Measurements from ENCODE around the gene EARS2. TPM values are rescaled to one million over a fixed set of nuclear protein-coding genes. Genes with fewer than 3 reads are reported as not detected.

Gene EARS2
- total and polyA plus RNA-seq, 3 donors from 2014 or later = 32.3 to 76.7 (median 55.9) TPM

GRCh38 chr16:23518435-23518891 is 38.7 kb downstream of the EARS2 start:
- Histone ChIP-seq H3K4me3 (no peak overlapping the region), H3K36me3 (ENCODE audit: low read depth, missing control alignments) (no peaks in the 10 kb centered on the region), H3K27ac (no peak overlapping the region), H3K4me1 (no peaks in the 10 kb centered on the region), H3K9me3 (no peaks in the 10 kb centered on the region), H3K27me3 (no peaks in the 10 kb centered on the region)
- intact Hi-C loops (cut with DNase I; ENCODE audit: low total_unique reads) = no loop called here
- 67 to 77% methylated on average over 3 of the region's 3 CpGs for WGBS, 2 donors
- DNase-seq = no peak
- TF ChIP-seq POLR2A (IDR thresholded peaks at IDR 0.05) = no peak
- TF ChIP-seq, protein P1, sequence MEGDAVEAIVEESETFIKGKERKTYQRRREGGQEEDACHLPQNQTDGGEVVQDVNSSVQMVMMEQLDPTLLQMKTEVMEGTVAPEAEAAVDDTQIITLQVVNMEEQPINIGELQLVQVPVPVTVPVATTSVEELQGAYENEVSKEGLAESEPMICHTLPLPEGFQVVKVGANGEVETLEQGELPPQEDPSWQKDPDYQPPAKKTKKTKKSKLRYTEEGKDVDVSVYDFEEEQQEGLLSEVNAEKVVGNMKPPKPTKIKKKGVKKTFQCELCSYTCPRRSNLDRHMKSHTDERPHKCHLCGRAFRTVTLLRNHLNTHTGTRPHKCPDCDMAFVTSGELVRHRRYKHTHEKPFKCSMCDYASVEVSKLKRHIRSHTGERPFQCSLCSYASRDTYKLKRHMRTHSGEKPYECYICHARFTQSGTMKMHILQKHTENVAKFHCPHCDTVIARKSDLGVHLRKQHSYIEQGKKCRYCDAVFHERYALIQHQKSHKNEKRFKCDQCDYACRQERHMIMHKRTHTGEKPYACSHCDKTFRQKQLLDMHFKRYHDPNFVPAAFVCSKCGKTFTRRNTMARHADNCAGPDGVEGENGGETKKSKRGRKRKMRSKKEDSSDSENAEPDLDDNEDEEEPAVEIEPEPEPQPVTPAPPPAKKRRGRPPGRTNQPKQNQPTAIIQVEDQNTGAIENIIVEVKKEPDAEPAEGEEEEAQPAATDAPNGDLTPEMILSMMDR (IDR thresholded peaks at IDR 0.05) = no peak

DNA sequence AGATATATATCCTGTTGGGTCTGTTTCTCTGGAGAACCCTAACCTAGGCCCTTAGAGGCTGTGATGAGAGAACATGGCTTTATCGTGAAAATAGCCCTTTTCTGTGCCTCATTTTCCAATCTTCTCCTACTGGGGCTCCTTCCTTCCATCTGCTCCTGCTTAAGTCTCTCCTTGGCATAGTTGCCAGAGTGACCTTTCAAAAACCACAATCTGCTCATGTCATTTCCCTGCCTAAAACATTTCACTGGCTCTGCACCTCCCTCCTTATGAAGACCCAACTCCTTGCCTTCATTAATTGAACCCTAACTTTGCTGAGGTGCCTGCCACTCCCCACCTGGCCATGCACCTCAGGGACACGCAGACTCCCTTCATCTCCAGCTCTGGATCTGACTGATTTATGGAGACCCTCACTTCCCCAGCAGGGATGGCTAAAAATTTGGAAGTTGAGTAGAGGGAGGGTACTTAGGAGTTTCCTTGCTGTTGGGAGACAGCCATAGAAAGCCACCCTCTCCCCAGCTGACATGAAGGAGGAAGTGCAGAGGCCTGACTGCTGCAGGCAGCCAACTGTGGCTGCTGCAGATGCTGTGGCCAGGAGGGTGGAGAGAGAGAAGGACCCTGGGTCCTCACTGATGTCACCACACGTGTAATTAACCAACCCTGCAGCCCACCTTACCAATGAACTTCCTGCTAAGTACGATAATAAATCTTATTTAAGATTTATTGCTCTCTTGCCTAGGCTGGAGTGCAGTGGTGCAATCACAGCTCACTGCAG is 40.6 kb downstream of the EARS2 start:
- TF ChIP-seq, protein P1 (IDR thresholded peaks at IDR 0.05) = no peak
- TF ChIP-seq POLR2A (IDR thresholded peaks at IDR 0.05) = no peak

DNA sequence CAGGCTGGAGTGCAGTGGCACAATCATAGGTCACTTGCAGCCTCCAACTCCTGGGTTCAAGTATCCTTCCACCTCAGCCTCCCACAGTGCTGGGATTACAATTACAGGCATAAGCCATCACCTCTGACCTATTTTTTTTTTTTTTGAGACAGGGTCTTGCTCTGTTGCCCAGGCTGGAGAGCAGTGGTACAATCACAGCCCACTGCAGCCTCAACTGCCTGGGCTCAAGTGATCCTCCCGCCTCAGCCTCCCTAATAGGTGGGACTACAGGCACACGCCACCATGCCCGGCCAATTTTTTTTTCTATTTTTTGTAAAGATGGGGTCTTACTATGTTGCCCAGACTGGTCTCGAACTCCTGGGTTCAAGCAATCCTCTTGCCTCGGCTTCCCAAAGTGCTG is 41.3 kb downstream of the EARS2 start:
- intact Hi-C loops (cut with DNase I; ENCODE audit: low total_unique reads) = no loop called here
- DNase-seq = no peak
- no peaks in the 10 kb centered on the region for H3K36me3 ChIP-seq (ENCODE audit: low read depth, missing control alignments)
- WGBS, 2 donors = 93 to 96% methylated on average over 5 of the region's 5 CpGs
- H3K4me1 ChIP-seq = no peaks in the 10 kb centered on the region
- H3K27me3 ChIP-seq = no peaks in the 10 kb centered on the region
- no peak overlapping the region for H3K27ac ChIP-seq
- no peak overlapping the region for H3K4me3 ChIP-seq
- TF ChIP-seq, protein P1 (IDR thresholded peaks at IDR 0.05) = no peak
- TF ChIP-seq POLR2A (IDR thresholded peaks at IDR 0.05) = no peak
- H3K9me3 ChIP-seq = no peaks in the 10 kb centered on the region

More for the DNA sequence above, 40.6 kb downstream of the EARS2 start:
- 71 to 76% methylated on average over 4 of the region's 4 CpGs for WGBS, 2 donors
- Histone ChIP-seq H3K4me1 (no peaks in the 10 kb centered on the region), H3K27ac (no peak overlapping the region), H3K4me3 (no peak overlapping the region), H3K9me3 (no peaks in the 10 kb centered on the region), H3K27me3 (no peaks in the 10 kb centered on the region), H3K36me3 (ENCODE audit: low read depth, missing control alignments) (no peaks in the 10 kb centered on the region)
- intact Hi-C loops (cut with DNase I; ENCODE audit: low total_unique reads) = no loop called here
- no peak for DNase-seq

GRCh38 chr16:23514381-23515152 is 42.6 kb downstream of the EARS2 start:
- intact Hi-C loops (cut with DNase I; ENCODE audit: low total_unique reads) = no loop called here
- no peaks in the 10 kb centered on the region for H3K36me3 ChIP-seq (ENCODE audit: low read depth, missing control alignments)
- H3K27me3 ChIP-seq = no peaks in the 10 kb centered on the region
- WGBS, 2 donors = 83 to 90% methylated on average over 7 of the region's 7 CpGs
- H3K27ac ChIP-seq = no peak overlapping the region
- H3K9me3 ChIP-seq = no peaks in the 10 kb centered on the region
- H3K4me1 ChIP-seq = no peaks in the 10 kb centered on the region
- no peak overlapping the region for H3K4me3 ChIP-seq
- TF ChIP-seq POLR2A (IDR thresholded peaks at IDR 0.05) = no peak
- TF ChIP-seq, protein P1 (IDR thresholded peaks at IDR 0.05) = no peak
- no peak for DNase-seq
